HT1080 (cell line): ENCODE data around the gene LHFPL3. TPM values are rescaled to one million over a fixed set of nuclear protein-coding genes. Genes with fewer than 3 reads are reported as not detected.
"Not testable (repeated sequence)": the region's sequence is repeated elsewhere in the genome, so short reads cannot be mapped to it uniquely, and the experiment has no call there.

Experiments used
- DNase-seq: peaks from one replicate; pipeline ENCODE4 v3.0.0-alpha.2; 2015; ENCODE audit warnings: low read depth
- total RNA-seq: library from RNA; depleted of rRNA; stranded (reverse); fragments of >200 nt; shearing (Covaris generic); gene quantifications from 2 replicates; pipeline ENCODE4 v1.2.3, GENCODE V29; 2014

The LHFPL3 gene
- total RNA-seq, 1 experiment from 2014 or later = not detected

DNA sequence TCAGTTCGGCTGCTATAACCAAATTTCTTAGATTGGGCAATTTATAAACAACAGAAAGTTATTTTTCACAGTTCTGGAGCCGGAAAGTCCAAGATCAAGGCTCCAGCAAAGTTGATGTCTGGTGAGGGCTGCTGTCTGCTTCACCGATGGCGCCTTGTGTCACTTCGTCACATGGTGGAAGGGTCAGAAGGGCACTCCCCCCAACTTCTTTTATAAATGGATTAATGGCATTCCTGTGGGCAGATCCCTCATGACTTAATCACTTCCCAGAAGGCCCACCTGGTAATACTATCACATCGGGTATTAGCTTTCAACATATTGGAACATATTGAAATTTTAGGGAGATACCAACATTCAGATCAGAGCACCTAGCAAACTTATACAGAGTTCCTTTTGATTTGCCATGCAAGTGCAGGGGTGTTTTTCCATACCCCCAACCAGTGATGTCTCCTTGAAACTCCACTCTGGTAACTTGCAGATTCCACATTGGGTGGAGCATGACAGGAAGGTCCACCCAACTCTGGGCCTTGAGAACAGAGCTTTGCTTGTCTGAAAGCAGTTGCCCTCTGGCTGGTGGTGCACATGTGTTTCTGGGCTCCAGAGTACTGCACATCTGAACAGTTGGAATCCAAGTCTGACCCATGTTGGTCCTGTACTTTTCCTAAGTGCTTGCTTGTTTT is 600.5 kb downstream of the LHFPL3 start:
- DNase-seq = peak; percentile 8

DNA sequence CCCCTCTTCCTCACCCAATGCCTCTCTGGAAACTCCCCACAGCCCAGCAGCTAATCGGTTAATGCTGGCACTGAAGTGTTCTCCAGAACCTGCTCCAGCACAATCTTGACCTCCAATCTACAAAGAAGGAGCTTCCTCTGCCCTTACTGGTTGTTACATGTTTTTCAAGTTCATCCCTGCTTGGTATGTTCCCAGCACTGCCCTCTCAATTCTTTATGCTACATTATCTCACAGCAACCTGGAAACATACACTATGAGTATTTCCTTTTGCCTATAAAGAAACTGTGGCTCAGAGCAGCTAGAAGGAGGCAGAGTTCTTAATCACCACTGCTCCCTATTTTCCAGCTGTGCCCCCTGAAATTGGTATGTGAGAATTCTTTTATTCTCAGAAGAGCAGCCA is 601.5 kb downstream of the LHFPL3 start:
- no peak for DNase-seq

DNA sequence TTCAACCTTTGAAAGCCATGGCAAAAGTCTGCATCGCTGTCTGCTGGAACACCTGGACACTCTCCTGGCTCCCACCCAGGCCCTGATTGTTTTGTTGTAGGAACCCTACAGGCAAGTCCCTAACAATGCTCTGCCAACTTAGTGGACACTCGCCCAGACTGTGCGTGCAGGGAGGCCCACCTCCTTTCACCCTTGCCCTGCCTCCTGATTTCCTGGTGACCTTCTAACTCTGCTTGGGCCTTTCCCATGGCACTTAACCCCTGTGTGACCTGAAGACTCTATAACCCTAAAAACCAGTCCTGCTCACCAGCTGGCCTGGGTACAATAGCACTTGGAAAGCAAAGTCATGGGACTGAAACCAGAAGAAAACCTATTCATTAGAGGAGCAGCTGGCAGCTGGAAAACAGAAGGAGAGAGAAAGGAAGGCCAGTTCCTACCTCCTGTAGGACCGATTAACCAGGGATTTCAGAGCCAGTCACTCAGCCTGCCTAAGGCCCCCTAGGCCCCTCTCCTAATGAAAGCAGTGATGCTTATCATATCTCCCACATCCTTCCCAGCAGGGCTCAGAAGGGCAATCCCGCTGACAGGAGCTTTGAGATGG is 602.9 kb downstream of the LHFPL3 start:
- no peak for DNase-seq

- no peak for DNase-seq
These were observed 604.6 kb downstream of the LHFPL3 start for GRCh38 chr7:104933022-104933421.

- DNase-seq = no peak
These were observed 605.2 kb downstream of the LHFPL3 start for GRCh38 chr7:104933521-104933988.

- no peak for DNase-seq
These were observed 606.3 kb downstream of the LHFPL3 start for GRCh38 chr7:104934665-104935064.

DNA sequence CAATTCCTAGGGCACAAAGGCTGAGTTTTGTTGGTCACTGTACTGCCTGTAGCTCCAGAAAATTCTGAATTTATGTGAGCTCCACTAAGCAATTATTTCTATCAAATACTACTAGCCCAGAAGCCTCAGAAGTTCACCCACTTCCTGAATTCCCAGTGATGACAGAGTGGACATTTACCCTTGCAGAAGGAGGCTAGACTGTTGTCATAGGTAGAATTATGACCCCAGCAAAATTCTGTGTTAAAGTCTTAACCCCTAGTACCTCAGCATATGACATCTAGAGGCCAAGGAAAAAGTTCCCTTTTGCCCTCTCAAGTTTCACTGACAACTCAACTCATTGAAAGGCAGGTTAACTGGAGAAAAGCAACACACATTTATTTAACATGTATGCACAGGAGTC is 606.9 kb downstream of the LHFPL3 start:
- no peak for DNase-seq

DNA sequence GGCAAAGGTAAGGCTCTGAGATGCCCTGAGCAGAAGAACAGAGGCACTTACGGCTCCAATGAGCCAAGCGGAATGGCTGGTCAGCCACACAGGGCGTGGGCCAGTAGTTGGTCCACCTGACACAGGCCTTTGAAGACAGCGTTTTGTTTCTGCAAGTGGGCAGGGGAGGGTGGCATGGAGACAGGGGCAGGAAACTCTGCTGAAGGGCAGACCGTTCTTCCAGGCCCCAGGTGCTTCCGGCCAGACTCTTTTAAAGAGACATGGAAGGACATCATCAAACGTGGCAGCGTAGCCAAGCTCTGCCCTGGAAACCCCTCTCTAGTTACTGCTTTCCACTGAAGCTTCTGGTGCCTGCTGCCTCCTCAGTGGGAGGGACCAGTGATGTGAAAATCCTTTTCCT is 608.1 kb downstream of the LHFPL3 start:
- no peak for DNase-seq

GRCh38 chr7:104937489-104937888 is 609.1 kb downstream of the LHFPL3 start:
- DNase-seq = not testable (repeated sequence)

GRCh38 chr7:104938741-104939390 is 610.5 kb downstream of the LHFPL3 start:
- no peak for DNase-seq

GRCh38 chr7:104940023-104940710 is 611.8 kb downstream of the LHFPL3 start:
- no peak for DNase-seq

GRCh38 chr7:104943502-104944343 is 615.3 kb downstream of the LHFPL3 start:
- peak; percentile 65 for DNase-seq

DNA sequence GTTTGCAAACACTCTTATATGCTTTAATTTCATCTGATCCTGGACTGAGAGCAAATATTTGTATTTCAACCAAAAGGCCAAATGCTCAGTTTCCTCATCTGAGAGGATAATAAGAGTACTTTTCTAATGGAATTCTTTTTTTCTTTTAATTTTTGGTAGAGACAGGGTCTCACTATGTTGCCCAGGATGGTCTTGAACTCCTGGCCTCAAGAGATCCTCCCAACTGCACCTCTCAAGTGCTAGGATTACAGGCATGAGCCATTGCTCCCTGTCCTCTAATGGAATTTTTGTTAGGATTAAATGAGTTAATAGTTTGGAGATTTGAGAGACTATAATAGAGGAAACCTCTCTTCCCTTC is 617.2 kb downstream of the LHFPL3 start:
- DNase-seq = no peak

- DNase-seq = peak; percentile 40
These were observed 617.9 kb downstream of the LHFPL3 start for GRCh38 chr7:104946338-104946737.

DNA sequence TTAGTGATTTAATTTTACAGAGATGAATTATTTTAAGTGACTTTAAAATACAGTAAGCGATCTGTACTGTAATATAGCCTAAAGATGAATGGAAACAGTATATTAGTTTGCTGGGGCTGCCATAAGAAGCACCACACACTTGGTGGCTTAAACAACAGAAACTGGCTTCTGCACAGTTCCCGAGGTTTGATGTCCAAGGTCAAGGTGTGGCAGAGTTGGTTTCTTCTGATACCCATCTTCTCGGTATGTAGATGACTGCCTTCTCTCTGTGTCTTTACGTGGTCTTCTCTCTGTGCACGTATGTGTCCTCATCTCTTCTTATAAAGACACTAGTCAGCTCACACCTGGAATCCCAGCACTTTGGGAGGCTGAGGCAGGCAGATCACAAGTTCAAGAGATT is 621.6 kb downstream of the LHFPL3 start:
- no peak for DNase-seq

DNA sequence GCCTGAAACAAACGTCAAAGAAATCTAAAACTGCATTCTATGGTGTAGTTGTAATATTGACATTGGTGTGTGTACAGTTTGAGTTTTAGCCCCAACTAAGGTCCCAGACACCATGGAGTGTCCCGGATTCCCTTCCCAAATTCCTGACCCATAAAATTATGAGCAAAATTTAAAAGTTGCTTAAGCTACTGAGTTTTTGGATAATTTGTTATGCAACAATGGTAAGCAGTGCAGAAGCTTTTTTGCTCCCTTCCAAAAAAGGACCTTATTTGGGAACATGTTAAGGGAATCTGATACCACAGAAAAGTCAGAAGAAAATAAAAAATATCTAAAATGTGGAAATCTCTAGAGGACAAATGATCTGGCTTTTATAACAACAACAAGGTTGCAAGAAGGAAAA is 622.4 kb downstream of the LHFPL3 start:
- no peak for DNase-seq

- no peak for DNase-seq
These were observed 623.1 kb downstream of the LHFPL3 start for GRCh38 chr7:104951546-104951945.

GRCh38 chr7:104955276-104955675 is 626.9 kb downstream of the LHFPL3 start:
- DNase-seq = no peak
